GM12891 (cell line): ENCODE data around the gene PRDM16.

ENCODE experiments used
- POLR2A ChIP-seq: IDR thresholded peaks from 2 replicates; pipeline ENCODE4 v1.6.1; 2011; ENCODE audit warnings: low read depth, low read length, control low read depth
- POLR2AphosphoS5 ChIP-seq: IDR thresholded peaks from 2 replicates; pipeline ENCODE4 v1.6.1; 2011; ENCODE audit warnings: low read depth, low read length, control low read depth
- TAF1 ChIP-seq: IDR thresholded peaks from 2 replicates; pipeline ENCODE4 v1.6.1; 2011; ENCODE audit warnings: low read depth, low read length, control low read depth

GRCh38 chr1:3128431-3129132 lies 59.6 kb downstream of the PRDM16 start:
- TF ChIP-seq POLR2AphosphoS5 = no peak
- no peak for TF ChIP-seq POLR2A
- no peak for TF ChIP-seq TAF1
